ENCODE results near the gene MARCHF10.

DNA sequence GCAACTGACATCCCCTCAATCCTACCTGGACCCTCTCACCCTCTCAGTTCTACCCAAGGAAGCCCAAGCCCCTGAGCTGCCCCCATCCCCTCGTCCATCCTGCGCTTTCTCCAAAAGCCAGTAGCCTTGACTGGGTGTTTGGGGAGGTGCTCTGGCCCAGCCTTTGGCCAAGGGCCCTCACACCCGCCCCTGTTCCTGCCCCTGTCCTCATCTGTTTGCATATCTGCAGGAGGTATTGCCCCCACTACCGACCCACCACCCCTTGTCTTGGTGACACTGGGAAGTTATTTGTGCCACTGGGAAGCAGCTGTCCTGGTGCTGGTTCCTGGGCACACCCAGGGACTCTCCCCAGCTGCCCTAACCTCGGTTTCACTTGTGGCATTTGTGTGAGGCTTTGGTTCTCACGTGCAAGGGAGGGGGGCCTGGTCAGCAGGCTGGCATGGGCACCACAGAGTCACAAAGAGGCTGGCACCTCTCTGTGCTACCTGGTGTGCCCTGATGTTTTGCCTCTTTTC, 105.3 kb downstream of the MARCHF10 start:
- TF ChIP-seq, protein P1, sequence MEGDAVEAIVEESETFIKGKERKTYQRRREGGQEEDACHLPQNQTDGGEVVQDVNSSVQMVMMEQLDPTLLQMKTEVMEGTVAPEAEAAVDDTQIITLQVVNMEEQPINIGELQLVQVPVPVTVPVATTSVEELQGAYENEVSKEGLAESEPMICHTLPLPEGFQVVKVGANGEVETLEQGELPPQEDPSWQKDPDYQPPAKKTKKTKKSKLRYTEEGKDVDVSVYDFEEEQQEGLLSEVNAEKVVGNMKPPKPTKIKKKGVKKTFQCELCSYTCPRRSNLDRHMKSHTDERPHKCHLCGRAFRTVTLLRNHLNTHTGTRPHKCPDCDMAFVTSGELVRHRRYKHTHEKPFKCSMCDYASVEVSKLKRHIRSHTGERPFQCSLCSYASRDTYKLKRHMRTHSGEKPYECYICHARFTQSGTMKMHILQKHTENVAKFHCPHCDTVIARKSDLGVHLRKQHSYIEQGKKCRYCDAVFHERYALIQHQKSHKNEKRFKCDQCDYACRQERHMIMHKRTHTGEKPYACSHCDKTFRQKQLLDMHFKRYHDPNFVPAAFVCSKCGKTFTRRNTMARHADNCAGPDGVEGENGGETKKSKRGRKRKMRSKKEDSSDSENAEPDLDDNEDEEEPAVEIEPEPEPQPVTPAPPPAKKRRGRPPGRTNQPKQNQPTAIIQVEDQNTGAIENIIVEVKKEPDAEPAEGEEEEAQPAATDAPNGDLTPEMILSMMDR (IDR thresholded peaks at IDR 0.05; ENCODE audit: poor library complexity, severe bottlenecking): no peak
- TF ChIP-seq POLR2AphosphoS5 (IDR thresholded peaks at IDR 0.05): no peak
- TF ChIP-seq, protein P2, sequence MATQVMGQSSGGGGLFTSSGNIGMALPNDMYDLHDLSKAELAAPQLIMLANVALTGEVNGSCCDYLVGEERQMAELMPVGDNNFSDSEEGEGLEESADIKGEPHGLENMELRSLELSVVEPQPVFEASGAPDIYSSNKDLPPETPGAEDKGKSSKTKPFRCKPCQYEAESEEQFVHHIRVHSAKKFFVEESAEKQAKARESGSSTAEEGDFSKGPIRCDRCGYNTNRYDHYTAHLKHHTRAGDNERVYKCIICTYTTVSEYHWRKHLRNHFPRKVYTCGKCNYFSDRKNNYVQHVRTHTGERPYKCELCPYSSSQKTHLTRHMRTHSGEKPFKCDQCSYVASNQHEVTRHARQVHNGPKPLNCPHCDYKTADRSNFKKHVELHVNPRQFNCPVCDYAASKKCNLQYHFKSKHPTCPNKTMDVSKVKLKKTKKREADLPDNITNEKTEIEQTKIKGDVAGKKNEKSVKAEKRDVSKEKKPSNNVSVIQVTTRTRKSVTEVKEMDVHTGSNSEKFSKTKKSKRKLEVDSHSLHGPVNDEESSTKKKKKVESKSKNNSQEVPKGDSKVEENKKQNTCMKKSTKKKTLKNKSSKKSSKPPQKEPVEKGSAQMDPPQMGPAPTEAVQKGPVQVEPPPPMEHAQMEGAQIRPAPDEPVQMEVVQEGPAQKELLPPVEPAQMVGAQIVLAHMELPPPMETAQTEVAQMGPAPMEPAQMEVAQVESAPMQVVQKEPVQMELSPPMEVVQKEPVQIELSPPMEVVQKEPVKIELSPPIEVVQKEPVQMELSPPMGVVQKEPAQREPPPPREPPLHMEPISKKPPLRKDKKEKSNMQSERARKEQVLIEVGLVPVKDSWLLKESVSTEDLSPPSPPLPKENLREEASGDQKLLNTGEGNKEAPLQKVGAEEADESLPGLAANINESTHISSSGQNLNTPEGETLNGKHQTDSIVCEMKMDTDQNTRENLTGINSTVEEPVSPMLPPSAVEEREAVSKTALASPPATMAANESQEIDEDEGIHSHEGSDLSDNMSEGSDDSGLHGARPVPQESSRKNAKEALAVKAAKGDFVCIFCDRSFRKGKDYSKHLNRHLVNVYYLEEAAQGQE (IDR thresholded peaks at IDR 0.05; ENCODE audit: borderline replicate concordance): no peak

Measured in neural cell (in vitro differentiated cells).